Choroid plexus epithelial cell (primary cell): Measurements from ENCODE around the gene JADE2.
A peak's percentile ranks its signal among the peaks of the same experiment; 100 is the strongest.

ENCODE experiments used
- DNase-seq: peaks from one replicate; pipeline ENCODE4 v3.0.0-alpha.2; 2010; ENCODE audit warnings: low read depth
- H3K4me3 ChIP-seq: 2 replicates; pipeline ENCODE4 v1.5.1; 2011; ENCODE audit warnings: low read depth, mild to moderate bottlenecking, control low read depth, low read length, moderate library complexity
- CTCF ChIP-seq: conservative IDR thresholded peaks from 2 replicates; pipeline ENCODE4 v1.5.1; 2011; ENCODE audit warnings: low read depth, mild to moderate bottlenecking, control low read depth, inconsistent platforms, low read length, moderate library complexity

JADE2 gene

GRCh38 chr5:134572811-134573210, 47.3 kb downstream of the JADE2 start:
- H3K4me3 ChIP-seq: no peak overlapping the region
- no peak for DNase-seq
- no peak for TF ChIP-seq CTCF

GRCh38 chr5:134574521-134574920, 49.1 kb downstream of the JADE2 start:
- DNase-seq: no peak
- no peak overlapping the region for H3K4me3 ChIP-seq
- no peak for TF ChIP-seq CTCF

GRCh38 chr5:134575316-134575715, 49.8 kb downstream of the JADE2 start:
- no peak overlapping the region for H3K4me3 ChIP-seq
- no peak for TF ChIP-seq CTCF
- DNase-seq: no peak

GRCh38 chr5:134576386-134577021, 51.0 kb downstream of the JADE2 start:
- no peak for TF ChIP-seq CTCF
- no peak for DNase-seq
- no peak overlapping the region for H3K4me3 ChIP-seq

GRCh38 chr5:134577022-134577795, 51.7 kb downstream of the JADE2 start:
- TF ChIP-seq CTCF: no peak

GRCh38 chr5:134577796-134578577, 52.5 kb downstream of the JADE2 start:
- peak; percentile 84 for DNase-seq
- TF ChIP-seq CTCF: peak; percentile 96
- H3K4me3 ChIP-seq: no peak overlapping the region

More at GRCh38 chr5:134577022-134577795, 51.7 kb downstream of the JADE2 start:
- no peak overlapping the region for H3K4me3 ChIP-seq
- peak; percentile 72 for DNase-seq
